IMR-90 (cell line): Measurements from ENCODE around the gene DTNA. TPM values are rescaled to one million over a fixed set of nuclear protein-coding genes. Genes with fewer than 3 reads are reported as not detected.

Source experiments
- ATAC-seq: fragments of 200-7000 bp; cut with Tn5 transposase; 2 replicates; pipeline ENCODE4 v1.9.1; 2020; ENCODE audit warnings: low read depth, mild to moderate bottlenecking, moderate library complexity
- BruUV-seq: library from RNA; stranded (reverse); fragments of 400-500 nt; replicated peaks from 2 replicates; lab custom pipeline; 2021; lab: Mats Ljungman, UMichigan
- CTCF ChIA-PET: fragments of 300-600 bp; formaldehyde crosslinking; extraction: SDS; loops from one replicate; lab custom pipeline; 2021; ENCODE audit warnings: antibody characterized with exemption; lab: Yijun Ruan, JAX
- POLR2A ChIA-PET: fragments of 300-600 bp; sonication (Branson Sonifier 250); formaldehyde crosslinking; loops from one replicate; lab custom pipeline; 2022; ENCODE audit warnings: antibody characterized with exemption; ENCODE audit not compliant: unreplicated experiment; lab: Charles Lee
- DNase-seq: peaks from one replicate; pipeline ENCODE4 v3.0.0; 2013
- H2AFZ ChIP-seq: replicated peaks from 2 replicates; pipeline ENCODE3; 2013; ENCODE audit warnings: low read length, mild to moderate bottlenecking; ENCODE audit not compliant: poor library complexity
- H2AK5ac ChIP-seq: 2 replicates; pipeline ENCODE4 v1.6.1; 2013; ENCODE audit warnings: low read depth, low read length, inconsistent platforms
- H2AK9ac ChIP-seq: replicated peaks from 2 replicates; pipeline ENCODE3; 2013; ENCODE audit warnings: mild to moderate bottlenecking, low read depth, low read length, moderate library complexity; ENCODE audit not compliant: poor library complexity
- H2BK120ac ChIP-seq: 2 replicates; pipeline ENCODE4 v1.6.1; 2013; ENCODE audit warnings: low read depth, low read length, inconsistent platforms
- H2BK15ac ChIP-seq: 3 replicates; pipeline ENCODE4 v1.6.1; 2013; ENCODE audit warnings: low read depth, low read length, inconsistent platforms
- H2BK20ac ChIP-seq: 2 replicates; pipeline ENCODE4 v1.6.1; 2013; ENCODE audit warnings: low read depth, mild to moderate bottlenecking, inconsistent platforms, low read length, moderate library complexity
- H2BK5ac ChIP-seq: 2 replicates; pipeline ENCODE4 v1.6.1; 2013; ENCODE audit warnings: mild to moderate bottlenecking, low read depth, low read length, inconsistent platforms; ENCODE audit not compliant: poor library complexity, severe bottlenecking
- H3K14ac ChIP-seq: replicated peaks from 2 replicates; pipeline ENCODE4 v1.6.1; 2013; ENCODE audit warnings: low read depth, low read length, inconsistent platforms
- H3K18ac ChIP-seq: 2 replicates; pipeline ENCODE4 v1.6.1; 2013; ENCODE audit warnings: low read depth, low read length, control low read depth
- H3K23ac ChIP-seq: 2 replicates; pipeline ENCODE4 v1.6.1; 2013; ENCODE audit warnings: low read depth, low read length, inconsistent platforms
- H3K27ac ChIP-seq: 2 replicates; pipeline ENCODE4 v1.5.1; 2013; ENCODE audit warnings: mild to moderate bottlenecking, control low read depth, low read length; ENCODE audit not compliant: insufficient read depth
- H3K27me3 ChIP-seq: 2 replicates; pipeline ENCODE4 v1.6.1; 2013; ENCODE audit warnings: low read length; ENCODE audit not compliant: control insufficient read depth, insufficient read depth
- H3K36me3 ChIP-seq: 2 replicates; pipeline ENCODE4 v1.6.1; 2013; ENCODE audit warnings: low read length, mixed read lengths; ENCODE audit not compliant: control insufficient read depth, insufficient read depth
- H3K4ac ChIP-seq: 2 replicates; pipeline ENCODE4 v1.6.1; 2013; ENCODE audit warnings: low read depth, low read length, inconsistent platforms
- H3K4me1 ChIP-seq: 2 replicates; pipeline ENCODE4 v1.6.1; 2013; ENCODE audit warnings: low read length, mixed read lengths; ENCODE audit not compliant: control insufficient read depth, insufficient read depth
- H3K4me2 ChIP-seq: 2 replicates; pipeline ENCODE4 v1.6.1; 2013; ENCODE audit warnings: low read depth, mild to moderate bottlenecking, control low read depth, low read length, moderate library complexity
- H3K4me3 ChIP-seq: 2 replicates; pipeline ENCODE4 v1.5.1; 2013; ENCODE audit warnings: low read depth, mild to moderate bottlenecking, control low read depth, low read length, moderate library complexity; ENCODE audit not compliant: insufficient read depth
- H3K56ac ChIP-seq: 2 replicates; pipeline ENCODE4 v1.6.1; 2013; ENCODE audit warnings: low read length, inconsistent platforms; ENCODE audit not compliant: insufficient read depth; ENCODE audit errors: extremely low read depth
- H3K79me1 ChIP-seq, 2 experiments: 2 replicates each; pipeline ENCODE4 v1.6.1; 2013; ENCODE audit warnings: low read length in 2 of 2, inconsistent platforms in 1 of 2, low read depth in 1 of 2
- H3K9ac ChIP-seq: 2 replicates; pipeline ENCODE4 v1.6.1; 2013; ENCODE audit warnings: low read depth, low read length, control low read depth
- H3K9me1 ChIP-seq: 2 replicates; pipeline ENCODE4 v1.6.1; 2013; ENCODE audit warnings: low read length, inconsistent platforms; ENCODE audit not compliant: insufficient read depth
- H3K9me3 ChIP-seq: 2 replicates; pipeline ENCODE4 v1.6.1; 2013; ENCODE audit warnings: low read length; ENCODE audit not compliant: control insufficient read depth, insufficient read depth
- H4K20me1 ChIP-seq: 2 replicates; pipeline ENCODE4 v1.6.1; 2013; ENCODE audit warnings: low read length, inconsistent platforms; ENCODE audit not compliant: insufficient read depth
- H4K5ac ChIP-seq: 2 replicates; pipeline ENCODE4 v1.6.1; 2013; ENCODE audit warnings: mild to moderate bottlenecking, low read depth, low read length, control low read depth
- H4K8ac ChIP-seq, 2 experiments: 2 replicates each; pipeline ENCODE4 v1.6.1; 2013; ENCODE audit warnings: low read depth in 2 of 2, low read length in 2 of 2, control low read depth in 1 of 2, inconsistent platforms in 1 of 2
- H4K91ac ChIP-seq: 2 replicates; pipeline ENCODE4 v1.6.1; 2013; ENCODE audit warnings: low read depth, low read length, inconsistent platforms; ENCODE audit not compliant: insufficient read depth
- CHD1 ChIP-seq: IDR thresholded peaks from 2 replicates; pipeline ENCODE4 v1.6.1; 2012; ENCODE audit warnings: low read depth, low read length, improper control_type of control experiment
- MAFK ChIP-seq: IDR thresholded peaks from 2 replicates; pipeline ENCODE4 v1.6.1; 2012; ENCODE audit warnings: low read depth, low read length, improper control_type of control experiment
- SMC3 ChIP-seq: fragments of 150-350 bp; IDR thresholded peaks from 2 replicates; pipeline ENCODE4 v1.6.1; 2016; ENCODE audit warnings: low read depth, mild to moderate bottlenecking, antibody characterized with exemption, low read length, moderate library complexity
- WGBS, 2 experiments: methylation state at CpG; one replicate each; pipeline versions ENCODE4 v1.1.5 to v1.1.7; 2013; ENCODE audit warnings: missing lambda C conversion rate in 2 of 2; ENCODE audit not compliant: insufficient read length in 1 of 2; ENCODE audit errors: extremely low coverage in 2 of 2; 5-methylcytosine and 5-hydroxymethylcytosine counted together
- dilution Hi-C: fragments of 300-500 bp; cut with HindIII; formaldehyde crosslinking; loops from one replicate; pipeline ENCODE4 v1.14.3; 2018; ENCODE audit warnings: low sequenced_read_pairs; ENCODE audit not compliant: unreplicated experiment
- in situ Hi-C: fragments of 300-500 bp; cut with MboI; formaldehyde crosslinking; loops from 3 replicates; pipeline ENCODE4 v1.14.3; 2019; ENCODE audit warnings: low sequenced_read_pairs, inconsistent platforms, mixed read lengths
- intact Hi-C: fragments of 100-400 bp; cut with micrococcal nuclease; formaldehyde crosslinking; loops from 2 replicates; pipeline ENCODE4 v1.10.0; 2022
- polyA plus RNA-seq, 3 experiments: library from polyadenylated mRNA; depleted of rRNA; stranded (reverse); fragments of >200 nt; gene quantifications; 2 replicates each; pipeline ENCODE4 v1.2.3, GENCODE V29; 2012; ENCODE audit warnings: low replicate concordance in 1 of 3
- total RNA-seq: library from RNA; depleted of rRNA; stranded (reverse); fragments of >200 nt; gene quantifications from 2 replicates; pipeline ENCODE4 v1.2.3, GENCODE V29; 2012

DTNA gene
- total and polyA plus RNA-seq, 2 of the 4 experiments (the other 2 are of a cell fraction) = 9.5 to 10.8 TPM

GRCh38 chr18:34870555-34871310, 160.6 kb downstream of the DTNA start:
- CTCF ChIA-PET = no interaction called here
- intact Hi-C loops (no loop called here), dilution Hi-C loops (no loop called here), in situ Hi-C loops (no loop called here)
- Histone ChIP-seq H3K4me3 (no peak overlapping the region), H3K9me1 (peaks cover 3% of the 10 kb centered on the region; the same call in 1 of the 2 replicates), H4K8ac (no peak overlapping the region), H2AK5ac (no peak overlapping the region), H3K9me3 (no peaks in the 10 kb centered on the region), H3K4ac (no peak overlapping the region), H3K79me1 (no peaks in the 10 kb centered on the region), H3K18ac (no peak overlapping the region), H2BK5ac (no peak overlapping the region), H4K91ac (no peak overlapping the region), H3K23ac (no peak overlapping the region), H3K27ac (no peak overlapping the region), H2AFZ (no peak overlapping the region), H3K27me3 (no peaks in the 10 kb centered on the region), H3K36me3 (no peaks in the 10 kb centered on the region), H2BK20ac (no peak overlapping the region), H4K5ac (no peak overlapping the region), H3K14ac (no peak overlapping the region), H3K9ac (no peak overlapping the region), H3K56ac (no peak overlapping the region), H3K4me1 (peaks cover 2% of the 10 kb centered on the region; the same call in 1 of the 2 replicates), H2BK15ac (no peak overlapping the region), H3K4me2 (no peak overlapping the region), H4K20me1 (no peaks in the 10 kb centered on the region), H2BK120ac (no peak overlapping the region), H2AK9ac (no peak overlapping the region)
- no TSS peak for BruUV-seq
- POLR2A ChIA-PET = no interaction called here
- no peak for TF ChIP-seq MAFK
- TF ChIP-seq SMC3 = no peak
- TF ChIP-seq CHD1 = no peak
- WGBS, 2 experiments = 100% methylated on average over 1 of the region's 5 CpGs; no CpG with 5 or more reads in 1 of the 2 experiments
- DNase-seq (no peak), ATAC-seq (no peak)
